DOHH2 (cell line): ENCODE measurements around the gene AAGAB.

Source experiments
- H3F3A ChIP-seq: fragments of 200-600 bp; sonication (generic), shearing (Covaris generic); 2 replicates; pipeline ENCODE4 v1.6.0; 2016; ENCODE audit warnings: antibody characterized with exemption, mild to moderate bottlenecking; ENCODE audit not compliant: control insufficient read depth, insufficient read depth
- H3K27ac ChIP-seq: fragments of 200-600 bp; sonication (generic); 2 replicates; pipeline ENCODE4 v1.5.1; 2014; ENCODE audit warnings: low read depth, mild to moderate bottlenecking, low read length, moderate library complexity
- H3K27me3 ChIP-seq: fragments of 200-600 bp; sonication (generic); 2 replicates; pipeline ENCODE4 v1.6.1; 2014; ENCODE audit warnings: mild to moderate bottlenecking, low read length, mixed read lengths; ENCODE audit not compliant: control insufficient read depth
- H3K36me3 ChIP-seq: fragments of 200-600 bp; sonication (generic); 2 replicates; pipeline ENCODE4 v1.6.1; 2014; ENCODE audit warnings: mild to moderate bottlenecking, low read length, moderate library complexity, mixed read lengths; ENCODE audit not compliant: control insufficient read depth
- H3K4me1 ChIP-seq: fragments of 200-600 bp; sonication (generic); 2 replicates; pipeline ENCODE4 v1.6.1; 2014; ENCODE audit warnings: mild to moderate bottlenecking, low read length, mixed read lengths; ENCODE audit not compliant: control insufficient read depth
- H3K4me2 ChIP-seq: fragments of 200-600 bp; sonication (generic); 2 replicates; pipeline ENCODE4 v1.6.0; 2014; ENCODE audit warnings: mild to moderate bottlenecking, low read length, moderate library complexity
- H3K4me3 ChIP-seq: fragments of 200-600 bp; sonication (generic); 2 replicates; pipeline ENCODE4 v1.5.1; 2014; ENCODE audit warnings: mild to moderate bottlenecking, low read length, mixed read lengths
- H3K79me2 ChIP-seq: fragments of 200-600 bp; sonication (generic); 2 replicates; pipeline ENCODE4 v1.6.1; 2014; ENCODE audit warnings: mild to moderate bottlenecking, low read length, mixed read lengths; ENCODE audit not compliant: control insufficient read depth
- H3K9me2 ChIP-seq: fragments of 200-600 bp; sonication (generic); replicated peaks from 2 replicates; pipeline ENCODE4 v1.6.1; 2014; ENCODE audit warnings: mild to moderate bottlenecking, low read length, mixed read lengths; ENCODE audit not compliant: control insufficient read depth
- H3K9me3 ChIP-seq: fragments of 200-600 bp; sonication (generic); 2 replicates; pipeline ENCODE4 v1.6.1; 2014; ENCODE audit warnings: antibody characterized with exemption, low read length, mixed read lengths; ENCODE audit not compliant: control insufficient read depth, insufficient read depth
- H4K20me1 ChIP-seq: fragments of 200-600 bp; sonication (generic); 2 replicates; pipeline ENCODE4 v1.6.0; 2014; ENCODE audit warnings: low read depth, mild to moderate bottlenecking, antibody characterized with exemption, low read length, moderate library complexity; ENCODE audit not compliant: control insufficient read depth, insufficient read depth
- EZH2phosphoT487 ChIP-seq: fragments of 200-600 bp; sonication (generic); IDR thresholded peaks from 2 replicates; pipeline ENCODE4 v1.6.1; 2017; ENCODE audit warnings: borderline replicate concordance, mild to moderate bottlenecking, antibody characterized with exemption, low read length, moderate library complexity, mixed read lengths
- TF ChIP-seq, protein P1 (sequence below): fragments of 200-600 bp; sonication (generic); IDR thresholded peaks from one replicate; pipeline ENCODE4 v1.5.1; 2014; ENCODE audit warnings: antibody characterized with exemption, mild to moderate bottlenecking, low read depth, low read length; ENCODE audit not compliant: poor library complexity, severe bottlenecking

Gene AAGAB

GRCh38 chr15:67196222-67196621, 58.2 kb downstream of the AAGAB start:
- Histone ChIP-seq H3K4me2 (no peak overlapping the region), H3K27me3 (no peaks in the 10 kb centered on the region), H3K9me2 (no peaks in the 10 kb centered on the region), H3K9me3 (no peaks in the 10 kb centered on the region), H3K4me1 (0 out of 2 replicates have a peak, but pooled peaks cover 5% of the 10 kb centered on the region), H4K20me1 (no peaks in the 10 kb centered on the region), H3K4me3 (no peak overlapping the region), H3K27ac (no peak overlapping the region), H3F3A (no peaks in the 10 kb centered on the region), H3K79me2 (no peaks in the 10 kb centered on the region), H3K36me3 (peaks cover under 1% of the 10 kb centered on the region)
- TF ChIP-seq, protein P1, sequence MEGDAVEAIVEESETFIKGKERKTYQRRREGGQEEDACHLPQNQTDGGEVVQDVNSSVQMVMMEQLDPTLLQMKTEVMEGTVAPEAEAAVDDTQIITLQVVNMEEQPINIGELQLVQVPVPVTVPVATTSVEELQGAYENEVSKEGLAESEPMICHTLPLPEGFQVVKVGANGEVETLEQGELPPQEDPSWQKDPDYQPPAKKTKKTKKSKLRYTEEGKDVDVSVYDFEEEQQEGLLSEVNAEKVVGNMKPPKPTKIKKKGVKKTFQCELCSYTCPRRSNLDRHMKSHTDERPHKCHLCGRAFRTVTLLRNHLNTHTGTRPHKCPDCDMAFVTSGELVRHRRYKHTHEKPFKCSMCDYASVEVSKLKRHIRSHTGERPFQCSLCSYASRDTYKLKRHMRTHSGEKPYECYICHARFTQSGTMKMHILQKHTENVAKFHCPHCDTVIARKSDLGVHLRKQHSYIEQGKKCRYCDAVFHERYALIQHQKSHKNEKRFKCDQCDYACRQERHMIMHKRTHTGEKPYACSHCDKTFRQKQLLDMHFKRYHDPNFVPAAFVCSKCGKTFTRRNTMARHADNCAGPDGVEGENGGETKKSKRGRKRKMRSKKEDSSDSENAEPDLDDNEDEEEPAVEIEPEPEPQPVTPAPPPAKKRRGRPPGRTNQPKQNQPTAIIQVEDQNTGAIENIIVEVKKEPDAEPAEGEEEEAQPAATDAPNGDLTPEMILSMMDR, result no peak
- no peak for TF ChIP-seq EZH2phosphoT487

- H4K20me1 ChIP-seq, result no peaks in the 10 kb centered on the region
- 0 out of 2 replicates have a peak, but pooled peaks cover 5% of the 10 kb centered on the region for H3K4me1 ChIP-seq
- no peaks in the 10 kb centered on the region for H3K9me2 ChIP-seq
- H3K36me3 ChIP-seq, result peaks cover 3% of the 10 kb centered on the region; the same call in 1 of the 2 replicates
- H3K9me3 ChIP-seq, result no peaks in the 10 kb centered on the region
- H3K27me3 ChIP-seq, result no peaks in the 10 kb centered on the region
- no peaks in the 10 kb centered on the region for H3F3A ChIP-seq
- TF ChIP-seq, protein P1, result no peak
- no peak for TF ChIP-seq EZH2phosphoT487
- no peaks in the 10 kb centered on the region for H3K79me2 ChIP-seq
- H3K27ac ChIP-seq, result no peak overlapping the region
- no peak overlapping the region for H3K4me3 ChIP-seq
- no peak overlapping the region for H3K4me2 ChIP-seq
Measured at GRCh38 chr15:67195305-67195704, 59.2 kb downstream of the AAGAB start.

- peaks cover 4% of the 10 kb centered on the region; the same call in 1 of the 2 replicates for H3K36me3 ChIP-seq
Measured at GRCh38 chr15:67194171-67195114, 60.0 kb downstream of the AAGAB start.

More at GRCh38 chr15:67194171-67195114, 60.0 kb downstream of the AAGAB start:
- no peaks in the 10 kb centered on the region for H3K79me2 ChIP-seq
- 0 out of 2 replicates have a peak, but pooled peaks cover 5% of the 10 kb centered on the region for H3K4me1 ChIP-seq
- no peaks in the 10 kb centered on the region for H4K20me1 ChIP-seq
- no peak overlapping the region for H3K4me2 ChIP-seq
- H3K9me3 ChIP-seq, result no peaks in the 10 kb centered on the region
- no peaks in the 10 kb centered on the region for H3K27me3 ChIP-seq
- no peaks in the 10 kb centered on the region for H3K9me2 ChIP-seq
- H3F3A ChIP-seq, result no peaks in the 10 kb centered on the region
- TF ChIP-seq, protein P1, result no peak
- TF ChIP-seq EZH2phosphoT487, result no peak
- no peak overlapping the region for H3K27ac ChIP-seq
- no peak overlapping the region for H3K4me3 ChIP-seq
